GM12801 (cell line): ENCODE results near the gene NOVA2.

ENCODE experiments used
- TF ChIP-seq, protein P1 (sequence below): IDR thresholded peaks from one replicate; pipeline ENCODE4 v1.5.1; 2011; ENCODE audit warnings: control low read depth; ENCODE audit not compliant: insufficient read length; ENCODE audit errors: extremely low read depth

The NOVA2 gene

GRCh38 chr19:45968626-45969025, 5.0 kb downstream of the NOVA2 start:
- TF ChIP-seq, protein P1, sequence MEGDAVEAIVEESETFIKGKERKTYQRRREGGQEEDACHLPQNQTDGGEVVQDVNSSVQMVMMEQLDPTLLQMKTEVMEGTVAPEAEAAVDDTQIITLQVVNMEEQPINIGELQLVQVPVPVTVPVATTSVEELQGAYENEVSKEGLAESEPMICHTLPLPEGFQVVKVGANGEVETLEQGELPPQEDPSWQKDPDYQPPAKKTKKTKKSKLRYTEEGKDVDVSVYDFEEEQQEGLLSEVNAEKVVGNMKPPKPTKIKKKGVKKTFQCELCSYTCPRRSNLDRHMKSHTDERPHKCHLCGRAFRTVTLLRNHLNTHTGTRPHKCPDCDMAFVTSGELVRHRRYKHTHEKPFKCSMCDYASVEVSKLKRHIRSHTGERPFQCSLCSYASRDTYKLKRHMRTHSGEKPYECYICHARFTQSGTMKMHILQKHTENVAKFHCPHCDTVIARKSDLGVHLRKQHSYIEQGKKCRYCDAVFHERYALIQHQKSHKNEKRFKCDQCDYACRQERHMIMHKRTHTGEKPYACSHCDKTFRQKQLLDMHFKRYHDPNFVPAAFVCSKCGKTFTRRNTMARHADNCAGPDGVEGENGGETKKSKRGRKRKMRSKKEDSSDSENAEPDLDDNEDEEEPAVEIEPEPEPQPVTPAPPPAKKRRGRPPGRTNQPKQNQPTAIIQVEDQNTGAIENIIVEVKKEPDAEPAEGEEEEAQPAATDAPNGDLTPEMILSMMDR = no peak

DNA sequence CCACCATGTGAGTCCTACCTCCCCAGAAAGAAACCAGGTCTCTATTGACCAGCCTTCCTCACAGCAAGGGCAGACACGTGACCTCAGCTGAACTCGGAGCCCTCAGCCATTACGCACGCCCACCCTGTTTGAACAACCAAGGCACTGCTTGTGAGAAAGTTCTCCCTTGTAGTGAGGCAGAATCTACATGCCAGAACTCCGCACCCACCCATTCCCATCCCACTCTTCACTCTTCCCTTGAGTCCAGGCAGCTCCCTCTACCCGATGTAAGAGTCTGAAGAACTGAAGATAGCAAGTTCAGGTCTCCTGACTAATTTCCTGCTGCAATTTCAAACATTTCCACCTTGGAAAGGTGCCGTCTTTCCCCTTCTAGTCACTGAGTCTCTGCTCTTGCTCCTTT, 6.4 kb downstream of the NOVA2 start:
- TF ChIP-seq, protein P1 = no peak

DNA sequence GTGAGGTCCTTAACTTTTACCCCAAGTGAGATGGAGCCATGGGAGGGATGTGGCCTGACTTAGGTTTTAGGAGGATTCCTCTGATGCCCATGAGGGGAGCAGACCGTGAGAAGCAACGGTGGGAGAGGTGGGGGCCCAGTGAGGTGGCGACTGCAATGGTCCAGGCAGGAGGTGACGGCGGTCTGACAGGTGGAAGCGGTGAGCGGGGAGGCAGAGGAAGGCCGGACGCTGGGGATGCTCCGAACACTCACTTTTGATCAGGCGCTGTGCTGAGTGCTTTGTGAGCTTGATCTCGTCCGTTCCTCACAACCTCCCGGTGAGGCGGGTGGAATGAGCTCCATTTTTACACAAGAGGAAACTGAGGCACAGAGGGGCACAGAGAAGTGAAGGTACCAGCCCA, 11.6 kb downstream of the NOVA2 start:
- TF ChIP-seq, protein P1 = no peak

GRCh38 chr19:45960595-45961235, 12.9 kb downstream of the NOVA2 start:
- TF ChIP-seq, protein P1 = no peak

- TF ChIP-seq, protein P1 = no peak
Observed at GRCh38 chr19:45959517-45960025, 14.1 kb downstream of the NOVA2 start.

DNA sequence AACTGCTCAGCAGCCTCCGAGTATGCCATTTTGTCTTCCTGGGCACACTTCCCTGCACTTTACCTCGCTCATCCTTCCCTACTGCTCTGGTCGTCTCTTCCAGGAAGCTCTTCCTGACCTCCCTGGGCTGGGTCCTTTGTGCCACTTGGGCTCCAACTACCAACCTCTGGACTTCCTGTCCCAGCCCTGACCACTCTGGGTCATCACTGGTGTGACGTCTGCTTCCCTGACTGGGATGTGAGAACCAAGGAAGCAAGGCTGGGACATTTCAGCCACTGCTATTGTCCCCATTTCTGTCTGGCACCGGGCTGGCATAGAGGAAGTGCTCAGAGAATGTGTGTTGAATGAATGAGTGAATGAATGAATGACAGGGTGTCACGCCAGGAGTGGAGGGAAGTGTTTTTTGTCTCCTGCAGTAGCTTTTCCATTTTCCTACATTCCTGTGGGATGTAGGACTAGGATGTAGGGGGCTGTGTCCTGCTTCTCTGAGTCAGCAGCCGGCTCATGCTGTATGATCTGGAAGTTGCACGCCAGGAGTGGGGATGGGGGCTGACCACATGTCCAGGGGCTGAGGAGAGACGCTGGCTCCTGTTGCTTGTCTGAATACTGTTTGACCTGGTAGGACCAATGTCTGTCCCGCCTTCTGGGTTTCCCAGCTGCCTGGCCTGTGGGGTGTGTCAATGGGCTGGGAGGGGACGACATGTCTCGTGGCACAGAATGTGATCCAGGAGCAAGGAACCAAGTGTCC, 14.7 kb downstream of the NOVA2 start:
- TF ChIP-seq, protein P1 = no peak

- TF ChIP-seq, protein P1 = no peak
Observed at GRCh38 chr19:45958320-45958719, 15.3 kb downstream of the NOVA2 start.
